ENCODE data around the gene VSIG10.
"Not testable (repeated sequence)": the region's sequence is repeated elsewhere in the genome, so short reads cannot be mapped to it uniquely, and the experiment has no call there.

Gene VSIG10

DNA sequence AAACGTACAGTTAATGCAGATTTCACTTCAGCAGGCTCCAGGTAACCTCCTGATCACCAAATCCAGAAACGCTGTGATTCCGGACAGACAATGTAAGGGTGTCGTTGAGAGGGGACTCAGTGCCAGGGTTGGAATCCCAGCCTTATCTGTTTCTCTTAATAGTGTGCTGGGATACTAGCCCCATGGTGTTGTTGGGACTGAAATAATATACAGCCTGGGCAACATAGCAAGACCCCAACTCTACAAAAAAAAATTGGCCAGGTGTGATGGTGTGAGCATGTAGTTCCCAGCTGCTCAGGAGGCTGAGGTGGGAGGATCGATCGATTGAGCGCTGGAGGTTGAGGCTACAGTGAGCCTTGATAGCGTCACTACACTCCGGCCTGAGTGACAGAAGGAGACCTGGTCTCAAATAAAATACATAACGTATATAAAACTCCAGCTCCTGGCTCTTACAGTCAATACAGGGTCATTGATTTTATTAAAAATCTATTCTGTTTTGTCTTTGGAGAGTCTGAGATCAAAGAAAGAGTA is 33.4 kb upstream of the VSIG10 start:
- H2AFZ ChIP-seq (ENCODE audit: low read depth, low read length) = no peak overlapping the region; the same call in 1 of the 2 replicates
- H3K4me3 ChIP-seq (ENCODE audit: low read length) = peak overlapping the region; percentile 93
- peaks cover 6% of the 10 kb centered on the region for H3K4me1 ChIP-seq (ENCODE audit: low read length)
- no peaks in the 10 kb centered on the region for H3K9me3 ChIP-seq (ENCODE audit: insufficient read depth, low read length)
- H3K9ac ChIP-seq (ENCODE audit: low read length) = peak overlapping the region; percentile 97
- H3K79me2 ChIP-seq (ENCODE audit: low read length) = peaks cover 36% of the 10 kb centered on the region
- H3K27ac ChIP-seq (ENCODE audit: low read length) = peak overlapping the region; percentile 52; the same call in 1 of the 2 replicates
- H3K36me3 ChIP-seq (replicated peaks; ENCODE audit: low read depth, low read length) = peaks cover 25% of the 10 kb centered on the region
- H3K4me2 ChIP-seq (ENCODE audit: low read length) = peak overlapping the region; percentile 99
- no peaks in the 10 kb centered on the region for H3K27me3 ChIP-seq (ENCODE audit: low read depth, low read length)
- 0 out of 2 replicates have a peak, but pooled peaks cover 6% of the 10 kb centered on the region for H4K20me1 ChIP-seq (ENCODE audit: insufficient read depth, low read length)
- TF ChIP-seq, protein P1, sequence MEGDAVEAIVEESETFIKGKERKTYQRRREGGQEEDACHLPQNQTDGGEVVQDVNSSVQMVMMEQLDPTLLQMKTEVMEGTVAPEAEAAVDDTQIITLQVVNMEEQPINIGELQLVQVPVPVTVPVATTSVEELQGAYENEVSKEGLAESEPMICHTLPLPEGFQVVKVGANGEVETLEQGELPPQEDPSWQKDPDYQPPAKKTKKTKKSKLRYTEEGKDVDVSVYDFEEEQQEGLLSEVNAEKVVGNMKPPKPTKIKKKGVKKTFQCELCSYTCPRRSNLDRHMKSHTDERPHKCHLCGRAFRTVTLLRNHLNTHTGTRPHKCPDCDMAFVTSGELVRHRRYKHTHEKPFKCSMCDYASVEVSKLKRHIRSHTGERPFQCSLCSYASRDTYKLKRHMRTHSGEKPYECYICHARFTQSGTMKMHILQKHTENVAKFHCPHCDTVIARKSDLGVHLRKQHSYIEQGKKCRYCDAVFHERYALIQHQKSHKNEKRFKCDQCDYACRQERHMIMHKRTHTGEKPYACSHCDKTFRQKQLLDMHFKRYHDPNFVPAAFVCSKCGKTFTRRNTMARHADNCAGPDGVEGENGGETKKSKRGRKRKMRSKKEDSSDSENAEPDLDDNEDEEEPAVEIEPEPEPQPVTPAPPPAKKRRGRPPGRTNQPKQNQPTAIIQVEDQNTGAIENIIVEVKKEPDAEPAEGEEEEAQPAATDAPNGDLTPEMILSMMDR (IDR thresholded peaks at IDR 0.05; ENCODE audit: low read depth, low read length) = no peak
- TF ChIP-seq EZH2phosphoT487 (IDR thresholded peaks at IDR 0.05; ENCODE audit: low read depth) = no peak

DNA sequence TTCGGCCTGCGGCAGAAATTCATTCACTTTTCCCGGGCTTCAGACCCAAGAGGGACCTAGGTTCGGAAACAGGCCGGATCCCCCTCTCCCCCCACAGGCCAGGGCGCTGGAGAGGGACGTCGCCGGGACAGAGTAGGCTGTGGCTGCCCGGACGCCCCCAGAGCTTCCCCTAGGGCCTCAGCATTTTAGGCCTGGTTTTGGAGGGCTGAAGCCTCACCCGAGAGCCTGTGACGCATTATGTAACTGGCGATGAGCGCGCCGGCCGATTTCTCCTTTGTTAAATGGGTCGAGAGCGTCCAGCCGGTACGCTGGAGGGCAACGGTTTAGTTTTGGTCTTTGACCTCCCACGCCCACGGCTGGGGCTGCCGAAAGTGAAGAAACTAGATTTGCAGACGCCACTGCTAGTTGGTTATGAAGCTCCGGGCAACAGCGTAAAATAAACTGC is 32.8 kb upstream of the VSIG10 start:
- H3K9me3 ChIP-seq (ENCODE audit: insufficient read depth, low read length) = no peaks in the 10 kb centered on the region
- peak overlapping the region; percentile 93 for H3K4me3 ChIP-seq (ENCODE audit: low read length)
- 0 out of 2 replicates have a peak, but pooled peaks cover 6% of the 10 kb centered on the region for H4K20me1 ChIP-seq (ENCODE audit: insufficient read depth, low read length)
- peaks cover 21% of the 10 kb centered on the region for H3K36me3 ChIP-seq (replicated peaks; ENCODE audit: low read depth, low read length)
- peak overlapping the region; percentile 55 for H2AFZ ChIP-seq (ENCODE audit: low read depth, low read length)
- H3K27me3 ChIP-seq (ENCODE audit: low read depth, low read length) = no peaks in the 10 kb centered on the region
- no peak for TF ChIP-seq EZH2phosphoT487 (IDR thresholded peaks at IDR 0.05; ENCODE audit: low read depth)
- TF ChIP-seq, protein P1 (IDR thresholded peaks at IDR 0.05; ENCODE audit: low read depth, low read length) = no peak
- H3K4me2 ChIP-seq (ENCODE audit: low read length) = peak overlapping the region; percentile 99
- peak overlapping the region; percentile 97 for H3K9ac ChIP-seq (ENCODE audit: low read length)
- H3K4me1 ChIP-seq (ENCODE audit: low read length) = peaks cover 6% of the 10 kb centered on the region
- H3K27ac ChIP-seq (ENCODE audit: low read length) = peak overlapping the region; percentile 52
- peaks cover 36% of the 10 kb centered on the region for H3K79me2 ChIP-seq (ENCODE audit: low read length)

GRCh38 chr12:118135788-118136558 is 32.2 kb upstream of the VSIG10 start, which contains the start of gene PEBP1:
TSS of gene PEBP1 (plus strand) at chr12:118136124. CDS start at chr12:118136210, 86 bp downstream.
- H3K79me2 ChIP-seq (ENCODE audit: low read length) = peaks cover 33% of the 10 kb centered on the region
- peaks cover 6% of the 10 kb centered on the region for H3K4me1 ChIP-seq (ENCODE audit: low read length)
- H4K20me1 ChIP-seq (ENCODE audit: insufficient read depth, low read length) = 0 out of 2 replicates have a peak, but pooled peaks cover 6% of the 10 kb centered on the region

DNA sequence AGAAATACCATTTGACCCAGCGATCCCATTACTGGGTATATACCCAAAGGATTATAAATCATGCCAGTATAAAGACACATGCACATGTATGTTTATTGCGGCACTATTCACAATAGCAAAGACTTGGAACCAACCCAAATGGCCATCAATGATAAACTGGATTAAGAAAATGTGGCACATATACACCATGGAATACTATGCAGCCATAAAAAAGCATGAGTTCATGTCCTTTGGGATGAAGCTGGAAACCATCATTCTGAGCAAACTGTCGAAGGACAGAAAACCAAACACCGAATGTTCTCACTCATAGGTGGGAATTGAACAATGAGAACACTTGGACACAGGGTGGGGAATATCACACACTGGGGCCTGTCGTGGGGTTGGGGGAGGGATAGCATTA is 25.6 kb upstream of the VSIG10 start:
- H3K27me3 ChIP-seq (ENCODE audit: low read depth, low read length); H3K4me2 ChIP-seq (ENCODE audit: low read length); H4K20me1 ChIP-seq (ENCODE audit: insufficient read depth, low read length); H3K9me3 ChIP-seq (ENCODE audit: insufficient read depth, low read length); H3K27ac ChIP-seq (ENCODE audit: low read length); H3K4me1 ChIP-seq (ENCODE audit: low read length); H3K36me3 ChIP-seq (replicated peaks; ENCODE audit: low read depth, low read length); H3K9ac ChIP-seq (ENCODE audit: low read length); H3K79me2 ChIP-seq (ENCODE audit: low read length); H2AFZ ChIP-seq (ENCODE audit: low read depth, low read length); H3K4me3 ChIP-seq (ENCODE audit: low read length): not testable (repeated sequence)

More at GRCh38 chr12:118135788-118136558, 32.2 kb upstream of the VSIG10 start, which contains the start of gene PEBP1:
- TF ChIP-seq EZH2phosphoT487 (IDR thresholded peaks at IDR 0.05; ENCODE audit: low read depth) = no peak
- TF ChIP-seq, protein P1 (IDR thresholded peaks at IDR 0.05; ENCODE audit: low read depth, low read length) = no peak
- H3K4me3 ChIP-seq (ENCODE audit: low read length) = peak within 1 kb of the TSS; percentile 93
- peaks cover 20% of the 10 kb centered on the region for H3K36me3 ChIP-seq (replicated peaks; ENCODE audit: low read depth, low read length)
- H3K4me2 ChIP-seq (ENCODE audit: low read length) = peak within 1 kb of the TSS; percentile 99
- no peaks in the 10 kb centered on the region for H3K27me3 ChIP-seq (ENCODE audit: low read depth, low read length)
- H2AFZ ChIP-seq (ENCODE audit: low read depth, low read length) = peak within 1 kb of the TSS; percentile 95
- H3K9ac ChIP-seq (ENCODE audit: low read length) = peak within 1 kb of the TSS; percentile 97
- H3K27ac ChIP-seq (ENCODE audit: low read length) = peak within 1 kb of the TSS; percentile 52
- H3K9me3 ChIP-seq (ENCODE audit: insufficient read depth, low read length) = no peaks in the 10 kb centered on the region

Data from OCI-LY3 (cell line).